Activated CD4-positive, alpha-beta T cell treated with anti-CD3 and anti-CD28 coated beads, Interleukin-2, amount 50 U/mL, for 24 hours (primary cell): ENCODE data around the gene TMEM109.
A peak's percentile ranks its signal among the peaks of the same experiment; 100 is the strongest.

ENCODE experiments used
- DNase-seq, 2 donors: peaks; one replicate each; pipeline ENCODE4 v3.0.0-alpha.2; 2020; ENCODE audit warnings: low read depth in 1 of 2, low spot score in 1 of 2

TMEM109 gene

DNA sequence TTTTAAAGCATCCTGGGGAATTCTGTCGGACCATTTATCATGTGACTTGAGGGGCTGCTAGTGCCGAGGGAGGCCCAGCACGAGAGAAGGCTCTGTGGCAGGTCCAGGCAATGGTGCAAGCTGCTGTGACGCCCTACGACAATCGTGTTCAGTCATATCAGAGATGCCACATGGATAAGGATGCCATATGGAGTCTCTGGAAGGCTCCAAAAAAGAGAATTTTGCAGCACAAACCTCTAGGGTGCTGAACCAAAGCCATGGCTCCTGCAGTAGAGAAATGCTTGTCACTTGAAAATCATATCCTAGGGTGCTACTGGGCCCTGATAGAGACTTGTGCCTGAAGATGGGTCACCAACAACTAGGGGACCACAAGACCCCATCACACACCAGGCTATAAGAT is 50.8 kb downstream of the TMEM109 start:
- DNase-seq, result no peak

DNA sequence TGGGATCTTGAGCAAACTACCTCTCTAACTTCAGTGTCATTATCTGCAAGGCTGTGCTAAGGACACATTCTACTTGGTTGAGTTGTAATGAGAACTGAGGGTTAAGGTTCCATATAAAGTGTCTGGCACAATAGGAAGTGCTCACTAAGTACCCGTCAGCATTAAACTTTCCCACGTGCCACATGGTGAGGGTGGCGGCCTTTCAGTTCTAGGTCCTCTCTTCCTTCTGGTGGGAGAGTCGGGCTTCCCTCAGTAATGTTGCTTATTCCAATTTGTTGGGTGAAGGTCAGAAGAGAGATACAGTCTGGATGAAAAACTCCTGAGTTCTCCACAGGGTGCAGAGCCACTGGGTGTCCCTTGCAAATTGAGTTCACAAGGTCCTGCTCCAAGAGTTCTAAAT is 52.9 kb downstream of the TMEM109 start:
- no peak for DNase-seq

DNA sequence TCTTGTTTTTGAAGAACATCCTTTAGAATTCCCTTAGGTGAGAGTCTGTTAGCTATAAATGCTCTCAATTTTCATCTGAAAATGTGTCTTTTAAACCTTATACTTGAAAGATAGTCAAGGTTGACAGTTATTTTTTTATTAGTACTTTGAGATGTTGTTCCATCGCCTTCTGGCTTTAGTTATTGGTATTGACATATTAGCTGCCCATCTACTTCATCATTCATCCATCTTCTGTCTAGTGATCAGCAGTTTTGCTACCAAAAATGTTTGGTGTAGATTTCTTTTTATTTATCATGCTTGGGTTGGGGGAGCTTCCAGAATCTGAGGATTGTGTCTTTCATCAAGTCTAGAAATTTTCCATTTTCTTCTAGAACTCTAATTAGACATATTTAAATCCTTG is 54.3 kb downstream of the TMEM109 start:
- no peak for DNase-seq

DNA sequence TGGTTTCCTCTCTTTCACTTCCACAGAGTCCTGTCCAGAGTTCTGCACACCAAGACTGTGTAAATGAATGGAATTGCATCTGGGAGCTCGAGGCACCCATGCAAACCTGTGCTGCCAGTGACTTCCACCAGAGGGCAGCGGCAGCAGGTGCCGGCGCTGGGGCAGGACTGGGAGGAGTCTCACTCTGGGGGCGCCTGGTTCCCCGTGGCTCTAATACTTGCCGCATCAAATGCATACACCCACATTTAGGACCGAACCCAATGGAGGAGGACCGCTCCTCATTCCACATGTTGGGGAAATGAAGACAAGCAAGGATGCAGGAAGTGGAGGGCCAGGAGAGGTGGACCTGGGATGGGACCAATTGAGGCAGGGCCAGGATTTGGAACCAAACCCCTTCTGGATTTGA is 56.4 kb downstream of the TMEM109 start:
- DNase-seq, result peak; percentile 69 to 80

DNA sequence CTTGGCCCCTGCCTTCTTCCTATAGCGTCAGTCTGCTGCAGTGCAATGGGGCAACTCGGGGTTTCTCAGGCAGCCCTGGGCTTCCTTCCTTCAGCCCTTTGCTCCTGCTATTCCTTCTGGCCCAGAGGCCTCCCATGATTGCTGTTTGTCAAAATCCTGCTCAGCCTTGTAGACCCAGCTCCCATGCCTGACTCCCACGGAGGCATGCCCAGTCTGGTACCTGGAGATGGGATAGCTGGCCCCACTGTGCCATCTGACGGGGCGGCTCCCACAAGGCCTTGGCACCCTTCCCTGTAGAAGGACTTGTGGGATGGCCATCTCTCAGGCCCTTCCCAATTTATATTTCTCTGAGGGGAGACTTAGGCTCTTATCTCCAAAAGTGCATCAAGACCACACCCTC is 56.9 kb downstream of the TMEM109 start:
- no peak for DNase-seq

DNA sequence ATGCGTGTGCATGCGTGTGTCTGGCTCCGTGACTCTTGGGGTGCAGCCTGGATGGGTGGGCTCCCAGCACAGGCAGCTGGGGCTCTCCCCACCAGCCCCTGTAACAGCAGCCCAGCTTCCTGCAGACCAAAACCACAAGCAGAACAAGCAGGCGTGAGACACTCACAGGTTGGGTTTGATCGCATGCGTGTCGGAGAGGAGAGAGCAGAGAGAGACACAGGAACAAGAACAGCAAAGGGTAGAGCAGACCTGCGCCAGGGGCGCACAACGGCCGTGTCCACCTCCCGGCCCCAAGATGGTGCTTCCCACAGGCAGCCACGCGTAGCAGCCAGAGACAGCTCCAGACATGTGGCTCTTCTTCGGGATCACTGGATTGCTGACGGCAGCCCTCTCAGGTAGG is 57.6 kb downstream of the TMEM109 start, which contains the start of gene CD6:
Gene CD6 (plus strand): TSS at position 161 of the 400 bp plus-strand sequence. CDS start 186 bp downstream, at position 347.
- peak in 1 of 2 donors; percentile 69 for DNase-seq

DNA sequence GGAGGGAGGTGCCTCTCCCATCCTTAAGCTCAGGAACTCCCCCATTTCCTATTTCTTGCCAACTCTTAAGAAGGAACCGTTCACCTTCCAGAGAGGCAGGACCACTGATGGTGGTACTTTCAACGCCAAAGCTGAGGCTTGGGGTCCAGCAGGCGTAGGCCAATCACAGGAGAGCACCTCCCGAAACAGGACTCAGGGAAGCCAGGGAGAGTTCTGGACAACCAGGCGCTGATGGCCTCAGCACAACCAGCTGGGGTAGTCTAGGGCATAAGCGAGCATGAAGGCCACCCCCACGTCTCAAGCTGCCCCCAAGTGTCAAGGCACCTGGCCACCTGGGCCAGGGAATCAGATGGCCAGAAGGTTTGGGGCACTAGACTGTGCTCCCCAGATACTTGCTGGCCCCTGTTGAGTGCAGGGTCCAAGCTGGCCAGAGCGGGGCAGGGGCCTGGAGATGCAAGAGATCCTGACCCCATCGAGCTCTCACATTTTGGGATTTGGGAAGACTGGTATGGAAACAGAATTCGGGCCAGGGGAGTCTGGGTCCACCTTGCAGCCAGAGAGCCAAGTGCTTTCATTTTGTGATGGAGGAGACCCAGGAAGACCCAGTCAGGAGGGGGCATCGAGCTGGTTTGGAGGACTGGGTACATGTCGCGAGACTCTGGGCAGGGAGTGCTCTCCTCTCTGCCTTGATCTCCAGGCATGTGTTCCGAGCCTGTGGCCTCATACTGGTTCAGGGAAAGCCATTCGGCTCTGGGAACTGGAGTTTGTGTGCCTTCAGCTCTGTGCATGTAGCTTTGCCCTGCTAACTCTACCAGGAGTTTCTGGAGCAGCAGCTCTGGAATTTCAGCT is 58.4 kb downstream of the TMEM109 start:
- DNase-seq, result no peak
